Measurements from ENCODE around the gene SVIL.
"Not testable (repeated sequence)": the region's sequence is repeated elsewhere in the genome, so short reads cannot be mapped to it uniquely, and the experiment has no call there.

- not testable (repeated sequence) for TF ChIP-seq ZNF274 (IDR thresholded peaks at IDR 0.05; ENCODE audit: low read depth, low read length); YY1 (IDR thresholded peaks at IDR 0.05; ENCODE audit: insufficient read depth, insufficient read length)
Measured at GRCh38 chr10:29510483-29511157, 124.2 kb downstream of the SVIL start.
